GM19324 (cell line): Measurements from ENCODE around the gene PHLDB3.
"Not testable (repeated sequence)": the region's sequence is repeated elsewhere in the genome, so short reads cannot be mapped to it uniquely, and the experiment has no call there.

Experiments
- ATAC-seq: cut with Tn5 transposase; IDR thresholded peaks from one replicate; pipeline ENCODE4 v1.9.1; 2021; ENCODE audit warnings: mild to moderate bottlenecking, moderate library complexity; ENCODE audit not compliant: unreplicated experiment, low FRiP score

The PHLDB3 gene

DNA sequence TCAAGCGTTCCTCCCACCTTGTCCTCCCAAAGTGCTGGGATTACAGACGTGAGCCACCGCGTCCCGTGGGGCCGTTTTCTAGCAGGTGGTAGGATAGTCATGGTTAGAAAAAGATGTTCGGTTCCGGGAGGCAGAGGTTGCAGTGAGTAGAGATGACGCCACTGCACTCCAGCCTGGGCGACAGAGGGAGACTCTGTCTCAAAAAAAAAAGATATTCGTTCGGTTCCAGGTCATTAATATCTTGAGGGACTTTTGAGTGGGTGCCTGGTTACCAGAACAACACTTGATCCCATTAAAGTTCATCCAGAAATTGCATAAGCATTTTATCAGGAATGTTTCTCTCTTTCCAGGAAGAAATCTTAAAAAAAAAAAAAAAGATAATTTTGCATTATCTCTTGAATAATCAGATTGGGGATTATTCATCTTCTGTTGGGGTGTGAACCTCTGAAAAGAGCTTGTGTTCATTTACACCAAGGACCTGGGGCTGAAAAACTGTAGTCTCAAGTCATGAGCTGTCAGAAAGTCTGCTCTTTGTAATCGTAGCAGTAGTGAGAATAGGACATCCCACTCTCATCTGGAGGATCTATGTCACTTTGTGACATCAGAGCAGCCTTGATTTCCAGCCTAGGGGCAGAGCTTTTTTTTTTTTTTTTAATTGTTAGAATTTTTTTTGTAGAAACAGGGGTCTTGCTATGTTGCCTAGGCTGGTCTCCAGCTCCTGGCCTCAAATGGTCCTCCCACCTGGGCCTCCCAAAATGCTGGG is 23.5 kb upstream of the PHLDB3 start:
- no peak for ATAC-seq

DNA sequence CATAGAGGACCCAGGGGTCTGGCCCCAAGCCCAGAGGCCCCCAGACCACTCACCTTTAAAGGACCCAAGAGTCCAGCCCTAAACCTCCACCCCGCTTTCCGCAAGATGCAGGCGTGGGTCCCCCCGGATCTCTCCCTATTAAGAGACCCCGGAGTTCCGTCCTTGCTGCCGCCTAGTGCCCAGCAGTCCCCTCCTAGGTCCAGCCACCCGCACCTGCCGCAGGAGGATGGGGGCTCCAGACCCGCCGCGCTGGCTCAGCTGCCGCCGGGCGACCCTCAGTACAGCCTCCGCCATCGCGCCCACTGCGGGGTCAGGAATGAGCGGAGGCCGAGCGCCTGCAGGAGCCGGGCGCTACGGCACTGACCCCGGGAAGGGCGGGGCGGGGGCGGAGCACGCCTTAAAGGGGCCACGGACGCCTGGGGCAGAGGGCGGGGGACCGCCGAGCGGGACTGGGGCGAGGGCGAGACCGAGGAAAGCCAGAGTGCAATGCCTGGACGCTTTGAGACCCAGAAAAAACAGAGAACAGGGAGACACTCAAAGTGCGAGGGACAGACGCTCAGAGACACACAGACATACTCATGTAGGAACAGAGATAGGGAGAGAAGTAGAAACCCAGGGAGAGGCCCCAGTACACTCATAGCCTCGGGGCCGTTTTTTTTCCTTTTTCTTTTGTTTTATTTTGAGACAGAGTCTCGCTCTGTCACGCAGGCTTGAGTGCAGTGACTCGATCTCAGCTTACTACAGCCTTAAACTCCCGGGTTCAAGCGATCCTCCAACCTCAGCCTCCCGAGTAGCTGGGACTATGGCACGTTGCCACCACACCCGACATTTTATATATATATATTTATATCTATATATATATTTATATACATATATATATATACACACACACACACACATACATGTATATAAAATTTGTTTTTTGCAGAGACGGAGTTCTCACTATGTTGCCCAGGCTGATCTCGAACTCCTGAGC is 22.6 kb upstream of the PHLDB3 start, which contains the start of gene ETHE1:
ETHE1 (minus strand) TSS at position 318 of the 976 bp plus-strand sequence; CDS start at position 294, 24 bp downstream.
- peak; percentile 85 for ATAC-seq

DNA sequence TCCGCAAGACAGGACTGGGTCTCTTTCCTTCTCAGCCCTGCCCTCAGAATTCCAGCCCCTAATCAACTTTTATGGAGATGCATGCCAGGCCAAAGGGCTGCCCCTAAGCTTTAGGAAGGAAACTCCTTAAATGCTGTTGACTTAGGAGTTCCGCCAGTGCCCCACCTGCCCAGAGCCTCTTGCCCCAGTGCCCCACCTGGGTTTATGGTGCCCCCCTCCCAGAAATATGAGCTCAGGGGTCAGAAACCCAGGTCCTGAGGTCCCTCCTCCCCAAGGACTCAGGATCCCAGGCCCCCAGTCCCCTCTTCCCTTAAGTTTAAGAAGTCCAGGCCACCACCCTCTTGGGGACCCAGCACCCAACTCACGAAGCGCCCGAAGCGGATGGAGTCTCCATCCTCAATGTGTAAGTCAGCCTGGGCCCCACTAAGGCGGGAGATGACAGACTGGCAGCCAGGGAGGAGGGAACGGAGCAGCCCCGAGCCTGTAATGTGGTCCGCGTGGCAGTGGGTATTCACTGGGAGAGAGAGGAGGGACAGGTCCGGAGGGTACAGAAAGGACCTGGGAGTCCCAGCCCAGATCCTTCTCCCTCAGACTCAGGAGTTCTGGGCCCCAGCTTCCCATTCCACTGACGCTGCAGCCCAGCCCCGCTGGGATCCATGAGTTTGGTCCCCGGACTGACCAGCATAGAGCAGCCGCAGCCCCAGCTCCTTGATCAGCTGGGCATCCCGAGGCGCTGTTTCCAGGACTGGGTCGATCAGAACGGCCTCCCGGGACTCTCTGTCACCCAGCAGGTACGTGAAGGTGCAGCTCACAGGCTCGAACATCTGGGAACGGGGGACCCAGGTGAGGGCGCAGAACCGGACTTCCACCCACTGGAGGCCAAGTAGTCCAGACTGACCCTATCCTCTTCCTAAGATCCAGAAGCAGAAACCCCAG is 21.6 kb upstream of the PHLDB3 start:
- ATAC-seq = no peak

DNA sequence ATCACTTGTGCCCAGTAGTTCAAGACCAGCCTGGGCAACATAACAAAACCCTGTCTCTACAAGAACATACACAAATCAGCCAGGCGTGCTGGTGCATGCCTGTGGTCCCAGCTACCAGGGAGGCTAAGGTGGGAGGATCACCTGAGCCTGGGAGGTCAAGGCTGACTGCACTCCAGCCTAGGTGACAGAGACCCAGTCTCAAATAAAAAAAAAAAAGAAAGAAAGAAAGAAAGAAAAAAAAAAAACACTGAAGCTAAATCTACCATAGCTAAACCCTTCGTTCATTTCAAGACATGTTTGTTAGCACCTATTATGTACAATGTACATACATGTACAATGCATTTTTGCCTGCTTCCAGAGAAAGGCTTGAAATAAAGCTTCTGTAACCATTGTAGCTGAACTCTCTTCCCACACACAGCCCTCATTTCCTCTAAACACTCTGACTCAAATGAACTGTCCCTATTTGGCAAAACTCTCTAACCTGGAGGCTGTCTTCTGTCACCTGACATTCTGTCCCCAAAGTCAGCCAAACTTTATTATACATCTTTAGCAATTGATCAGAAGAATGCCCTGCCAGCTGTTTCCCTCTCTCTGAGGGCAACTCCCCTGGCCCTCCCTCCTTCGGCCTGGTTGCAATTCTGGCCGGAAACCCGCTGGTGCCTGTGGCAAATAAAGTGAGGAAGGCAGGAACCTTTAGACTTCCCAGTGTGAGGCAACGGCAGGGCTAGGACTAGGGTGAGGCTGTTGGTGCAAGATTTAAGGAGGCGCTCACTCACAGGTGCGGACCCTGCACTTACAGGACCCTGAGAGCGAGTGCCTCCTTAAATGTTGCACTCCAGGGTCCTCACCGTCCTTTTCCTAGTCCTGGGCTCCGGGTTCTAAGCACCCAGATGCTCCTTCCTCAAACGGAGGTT is 20.6 kb upstream of the PHLDB3 start:
- ATAC-seq = no peak

DNA sequence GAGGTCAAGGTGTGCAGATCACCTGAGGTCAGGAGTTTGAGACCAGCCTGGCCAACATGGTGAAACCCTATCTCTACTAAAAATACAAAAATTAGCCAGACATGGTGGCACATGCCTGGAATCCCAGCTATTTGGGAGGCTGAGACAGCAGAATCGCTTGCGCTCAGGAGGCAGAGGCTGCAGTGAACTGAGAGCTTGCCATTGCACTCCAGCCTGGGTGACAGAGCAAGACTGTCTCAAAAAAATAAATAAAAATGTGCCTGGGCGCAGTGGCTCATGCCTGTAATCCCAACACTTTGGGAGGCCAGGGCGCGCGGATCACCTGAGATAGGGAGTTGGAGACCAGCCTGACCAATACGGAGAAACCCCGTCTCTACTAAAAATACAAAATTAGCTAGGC is 19.1 kb upstream of the PHLDB3 start:
- ATAC-seq = not testable (repeated sequence)

DNA sequence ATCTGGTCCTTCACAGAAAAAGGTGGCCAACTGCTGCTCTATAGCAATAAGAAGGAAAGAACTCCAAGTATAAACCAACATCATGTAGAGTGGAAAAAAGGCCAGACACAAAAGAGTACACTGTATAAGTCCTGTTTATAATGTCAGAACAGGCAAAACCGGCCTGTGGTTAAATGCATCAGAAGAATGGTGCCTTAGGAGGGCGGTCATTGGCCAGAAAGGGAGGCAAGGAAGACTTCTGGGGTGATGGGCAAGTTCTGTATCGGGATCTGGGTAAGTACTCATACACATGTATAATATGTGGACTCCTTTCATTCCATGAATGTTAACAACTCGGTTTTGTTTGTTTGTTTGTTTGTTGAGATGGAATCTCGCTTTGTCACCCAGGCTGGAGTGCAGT is 18.4 kb upstream of the PHLDB3 start:
- ATAC-seq = no peak

DNA sequence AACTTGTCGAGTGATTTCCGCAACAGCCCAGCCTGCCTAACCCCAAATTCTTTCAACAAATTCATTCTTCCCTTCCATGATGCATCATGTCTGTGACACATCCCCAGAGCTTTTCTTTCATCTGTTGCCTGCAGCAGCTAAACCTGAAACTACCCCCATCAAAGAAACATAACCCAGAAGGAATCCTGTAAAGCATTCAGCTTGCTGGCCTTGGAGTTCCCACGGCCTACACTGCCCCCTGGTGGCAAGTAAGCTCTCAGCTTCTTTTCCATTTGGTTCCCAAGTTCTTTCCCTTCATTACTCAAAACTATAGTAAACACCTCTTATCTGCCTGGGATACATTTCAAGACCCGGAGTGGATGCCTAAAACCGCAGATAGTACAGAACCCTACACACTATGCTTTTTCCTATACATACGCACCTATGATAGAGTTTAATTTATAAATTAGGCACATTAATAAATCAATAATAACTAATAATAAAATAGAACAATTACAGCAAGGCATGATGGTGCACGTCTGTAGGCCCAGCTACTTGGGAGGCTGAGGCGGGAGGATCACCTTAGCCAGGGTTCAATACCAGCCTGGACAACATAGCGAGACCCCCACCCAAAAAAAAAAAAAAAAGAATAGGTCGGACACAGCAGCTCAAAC is 15.0 kb upstream of the PHLDB3 start:
- ATAC-seq = no peak

DNA sequence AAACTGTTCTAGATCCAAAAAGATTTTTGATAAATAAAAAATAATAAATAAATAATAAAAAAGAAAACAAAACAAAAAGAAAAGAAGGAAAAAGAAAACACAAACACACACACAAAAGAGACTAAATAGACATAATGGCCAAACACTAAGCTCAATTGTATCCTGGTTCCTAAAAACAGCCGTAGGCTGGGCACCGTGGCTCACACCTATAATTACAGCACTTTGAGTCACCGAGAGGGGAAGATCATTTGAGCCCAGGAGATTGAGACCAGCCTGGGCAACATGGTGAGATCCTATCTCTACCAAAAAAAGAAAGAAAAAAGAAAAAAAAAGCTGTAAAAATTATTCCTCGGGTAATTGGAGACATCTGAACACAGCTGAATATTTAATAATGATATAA is 13.5 kb upstream of the PHLDB3 start:
- no peak for ATAC-seq

DNA sequence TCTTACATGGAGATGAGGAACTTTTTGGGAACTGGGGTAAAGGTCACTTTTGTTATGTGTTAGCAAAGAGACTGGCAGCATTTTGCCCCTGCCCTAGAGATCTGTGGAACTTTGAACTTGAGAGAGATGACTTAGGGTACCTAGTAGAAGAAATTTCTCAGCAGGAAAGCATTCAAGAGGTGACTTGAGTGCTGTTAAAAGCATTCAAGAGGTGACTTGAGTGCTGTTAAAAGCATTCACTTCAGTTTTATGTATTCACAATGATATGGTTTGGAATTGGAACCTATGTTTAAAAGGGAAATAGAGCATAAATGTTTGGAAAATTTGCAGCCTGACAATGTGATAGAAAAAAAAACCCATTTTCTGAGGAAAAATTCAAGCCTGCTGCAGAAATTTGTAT is 7.9 kb upstream of the PHLDB3 start:
- ATAC-seq = not testable (repeated sequence)

DNA sequence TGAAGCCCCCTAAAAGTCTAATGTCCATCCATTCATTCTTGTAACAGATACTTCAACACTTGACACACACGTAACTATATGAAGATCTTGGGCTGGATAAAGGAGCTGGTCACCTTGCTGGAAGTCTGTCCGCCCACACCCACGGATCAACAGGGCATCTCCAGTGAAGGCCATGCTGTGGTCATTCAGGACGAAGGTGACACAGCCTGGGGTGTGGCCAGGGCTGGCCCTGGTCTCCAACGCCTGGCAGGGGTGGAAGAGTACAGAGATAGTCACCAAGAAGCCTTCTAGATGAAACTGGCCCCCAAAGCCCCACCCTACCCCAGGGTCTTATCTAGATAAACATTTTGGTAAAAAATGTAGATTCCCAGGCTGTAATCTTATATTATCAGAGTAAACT is 6.8 kb upstream of the PHLDB3 start:
- ATAC-seq = no peak

DNA sequence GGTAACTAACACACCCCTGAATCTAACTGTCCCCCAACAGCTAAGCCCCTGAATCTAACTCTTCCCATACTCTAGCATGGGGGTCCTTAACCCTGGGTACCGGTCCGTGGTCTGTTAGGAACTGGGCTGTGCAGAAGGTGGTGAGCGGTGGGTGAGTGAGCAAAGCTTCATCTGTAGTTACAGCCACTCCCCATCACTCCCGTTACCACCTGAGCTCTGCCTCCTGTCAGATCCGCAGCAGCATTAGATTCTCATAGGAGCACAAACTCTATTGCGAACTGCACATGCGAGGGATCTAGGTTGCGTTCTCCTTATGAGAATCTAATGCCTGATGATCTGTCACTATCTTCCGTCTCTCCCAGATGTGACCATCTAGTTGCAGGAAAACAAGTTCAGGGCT is 6.2 kb upstream of the PHLDB3 start:
- no peak for ATAC-seq

DNA sequence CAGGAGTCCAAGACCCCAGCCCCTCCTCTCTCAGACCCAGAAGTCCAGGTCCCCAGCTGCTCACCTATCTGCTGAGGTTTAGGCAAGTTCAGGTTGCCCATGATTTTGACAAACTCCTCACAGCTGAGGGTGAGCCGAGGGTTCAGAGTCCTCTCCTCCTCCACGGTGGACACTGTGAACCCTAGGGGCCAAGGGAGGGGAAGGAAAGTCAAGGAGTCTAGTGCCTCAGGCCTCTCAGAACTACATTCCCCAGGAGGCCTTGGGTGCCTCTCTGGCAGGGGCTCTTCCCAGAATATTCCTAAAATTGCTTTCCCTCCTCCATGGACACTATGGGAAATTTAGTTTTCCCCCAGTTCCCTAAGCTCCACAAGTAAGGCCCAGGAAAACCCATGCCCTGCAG is 3.3 kb upstream of the PHLDB3 start:
- no peak for ATAC-seq

DNA sequence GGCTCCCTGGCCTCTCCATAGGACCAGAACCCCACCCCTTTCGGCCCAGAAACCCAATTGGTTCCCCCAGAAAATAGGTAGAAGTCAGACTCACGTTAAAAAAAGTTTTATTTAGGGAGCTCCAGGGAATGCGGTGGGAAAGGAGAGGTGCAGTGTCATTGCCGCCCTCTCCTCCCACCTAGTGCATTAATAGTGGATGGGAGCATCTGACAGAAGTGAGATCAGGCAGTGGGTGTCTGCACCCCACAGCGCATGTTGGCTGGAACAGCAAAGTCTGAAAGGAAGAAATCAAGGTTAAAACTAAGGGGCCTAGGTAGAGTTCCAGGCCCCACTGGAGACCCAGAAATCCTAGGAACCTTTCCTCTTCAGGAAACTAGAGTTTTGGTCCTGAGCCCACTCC is 2.1 kb upstream of the PHLDB3 start:
- ATAC-seq = no peak

DNA sequence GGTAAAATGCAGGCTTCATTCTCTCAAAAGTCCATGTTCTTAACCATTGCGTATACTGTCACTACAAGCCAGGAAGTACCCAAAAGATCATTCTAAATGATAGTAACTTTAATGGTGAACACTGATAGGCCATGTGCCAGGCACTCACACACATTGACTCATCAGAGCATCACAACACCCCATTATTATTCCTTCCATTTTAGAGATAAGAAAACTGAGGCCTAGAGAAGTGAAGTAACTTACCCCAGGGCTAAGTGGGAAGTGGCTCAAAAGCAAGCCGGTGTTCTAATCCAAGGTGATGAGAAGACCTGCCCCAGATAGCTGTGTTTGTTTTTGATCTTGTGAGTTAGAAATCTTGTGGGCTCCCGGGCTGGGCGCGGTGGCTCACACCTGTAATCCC is 1.4 kb upstream of the PHLDB3 start:
- ATAC-seq = no peak

DNA sequence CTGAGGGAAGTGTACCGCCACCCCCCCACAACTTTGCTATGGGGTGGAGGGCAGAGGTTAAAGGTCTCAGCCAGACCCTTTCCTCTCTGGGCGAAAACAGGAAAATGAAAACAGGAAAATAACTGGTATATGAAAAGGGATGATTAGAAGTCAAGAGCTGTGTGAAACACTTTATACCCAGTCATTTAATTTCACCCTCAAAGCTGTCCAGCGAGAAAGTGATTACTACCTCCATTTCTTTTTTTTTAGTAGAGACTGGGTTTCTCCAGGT is 575 bp upstream of the PHLDB3 start:
- no peak for ATAC-seq

DNA sequence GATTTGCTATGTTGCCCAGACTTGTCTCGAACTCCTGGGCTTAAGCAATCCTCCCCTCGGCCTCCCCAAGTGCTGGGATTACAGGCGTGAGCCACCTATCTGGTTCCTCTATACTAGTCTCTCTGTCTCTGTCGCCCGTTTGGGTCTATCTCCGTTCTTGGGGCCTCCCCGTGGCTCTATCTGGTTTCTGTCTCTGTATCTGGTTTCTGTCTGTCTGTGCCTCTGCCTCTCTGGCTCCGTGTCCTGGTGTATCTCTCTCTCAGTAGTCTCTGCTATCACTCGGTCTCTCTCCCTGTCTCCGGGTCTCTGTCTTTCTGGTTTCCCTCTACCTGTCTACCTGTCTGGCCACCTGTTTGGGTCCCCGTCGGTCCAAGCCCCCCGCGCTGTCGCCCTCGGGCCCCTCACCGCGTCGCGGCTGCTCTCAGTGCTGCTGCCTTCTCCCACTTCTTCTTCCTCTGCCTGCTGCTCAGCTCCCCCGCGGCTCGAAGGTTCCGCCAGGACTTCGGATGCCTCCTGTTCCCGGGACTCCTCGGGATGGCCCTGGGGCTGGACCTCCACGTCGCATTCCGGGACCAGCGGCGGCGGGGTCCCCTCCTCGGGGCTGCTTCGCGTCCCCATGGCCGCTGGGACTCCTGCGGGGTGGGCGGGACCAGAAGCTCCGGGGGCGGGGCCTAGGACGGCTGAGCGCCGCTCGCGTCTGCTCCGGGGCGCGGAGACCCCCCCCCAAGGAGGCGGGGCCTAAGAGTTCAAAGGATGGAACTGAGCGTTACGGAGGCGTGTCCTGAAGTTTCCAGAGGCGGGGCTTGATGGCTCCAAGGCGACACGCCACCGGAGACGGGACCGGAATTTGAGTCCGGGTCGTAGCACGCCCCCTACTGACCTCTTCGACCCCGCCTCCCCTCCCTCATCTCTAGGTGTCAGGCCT is 783 bp downstream of the PHLDB3 start:
- ATAC-seq = peak; percentile 92

DNA sequence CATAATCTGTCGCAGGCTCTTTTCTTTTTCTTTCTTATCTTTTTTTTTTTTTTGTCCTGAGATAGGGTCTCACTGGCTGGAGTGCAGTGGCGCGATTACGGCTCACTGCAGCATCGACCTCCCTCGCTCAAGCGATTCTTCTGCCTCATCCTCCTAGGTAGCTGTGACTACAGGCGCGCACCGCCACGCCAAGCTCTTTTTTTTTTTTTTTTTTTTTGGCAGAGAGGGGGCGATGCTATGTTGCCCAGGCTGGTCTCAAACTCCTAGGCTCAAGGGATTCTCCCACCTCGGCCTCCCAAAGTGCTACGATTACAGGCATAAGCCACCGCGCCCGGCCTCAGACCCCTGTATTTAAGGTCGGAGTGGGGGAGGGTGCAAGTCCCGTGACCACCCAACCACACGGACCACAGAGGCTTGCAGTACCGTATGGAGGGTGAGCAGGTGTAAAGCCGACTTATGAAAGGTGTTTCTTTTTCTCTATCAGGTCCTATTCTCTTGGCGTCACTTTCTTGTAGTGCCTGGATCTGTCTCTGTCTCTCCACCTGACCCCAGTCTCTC is 2.0 kb downstream of the PHLDB3 start:
- no peak for ATAC-seq
